ENCODE measurements around the gene TEAD2. TPM values are rescaled to one million over a fixed set of nuclear protein-coding genes. Genes with fewer than 3 reads are reported as not detected.
A peak's percentile ranks its signal among the peaks of the same experiment; 100 is the strongest.

The TEAD2 gene
- total and polyA plus RNA-seq, 10 of the 15 experiments (the other 5 are each of a cell fraction or from before 2014, with no cell fraction given) = 0.04 to 0.26 (median 0.11) TPM; not detected in 3

GRCh38 chr19:49391581-49392399 lies 29.6 kb upstream of the TEAD2 start (continued):
- TF ChIP-seq IKZF1 (conservative IDR thresholded peaks at IDR 0.05) = peak; percentile 61
- TF ChIP-seq MEF2A (IDR thresholded peaks at IDR 0.05; ENCODE audit: insufficient read depth, low read depth, low read length) = no peak
- peak; percentile 91 for TF ChIP-seq NBN (IDR thresholded peaks at IDR 0.05)

- Histone ChIP-seq H3K4me3 (no peak overlapping the region), H3K4me1 (ENCODE audit: control insufficient read depth, insufficient read depth, low read length) (no peaks in the 10 kb centered on the region; the same call in 1 of the 2 replicates), H3K4me2 (ENCODE audit: control insufficient read depth, insufficient read depth) (no peak overlapping the region), H2AFZ (ENCODE audit: control insufficient read depth, low read depth, low read length) (no peak overlapping the region), H3K9ac (ENCODE audit: control insufficient read depth, insufficient read depth, low read length) (no peak overlapping the region), H3K36me3 (ENCODE audit: control insufficient read depth in 2 of 2, insufficient read depth in 2 of 2, low read length in 1 of 2) (no peaks in the 10 kb centered on the region), H3K27ac (ENCODE audit: control insufficient read depth, insufficient read depth) (no peak overlapping the region), H4K20me1 (ENCODE audit: control insufficient read depth, insufficient read depth) (no peaks in the 10 kb centered on the region), H3K27me3 (replicated peaks in 1 of 2; ENCODE audit: control insufficient read depth in 2 of 2, insufficient read depth in 2 of 2, low read length in 1 of 2) (no peaks in the 10 kb centered on the region), H3K9me3 (replicated peaks; ENCODE audit: control insufficient read depth, insufficient read depth, low read length) (no peaks in the 10 kb centered on the region), H3K79me2 (ENCODE audit: control insufficient read depth, insufficient read depth, low read length) (no peaks in the 10 kb centered on the region)
- CTCF ChIA-PET = interaction anchor here (0.6 to 5.7 kb wide), 38 partner anchors 10 to 293 kb away, joined by 3 to 68 read pairs (median 5); partner anchors contain the start of genes FLT3LG, GFY and PIH1D1
- RAD21 ChIA-PET (ENCODE audit: unreplicated experiment) = interaction anchor here (0.7 to 3.0 kb wide), 20 partner anchors 10 to 164 kb away, joined by 3 to 23 read pairs (median 4); partner anchors contain the start of genes FLT3LG and PIH1D1
- DNase-seq (ENCODE audit: low read depth, low spot score) (no peak), FAIRE-seq (no peak), ATAC-seq (peak; percentile 60)
- in situ Hi-C loops (cut with MboI) (loop anchor here (5.0 kb wide), 1 partner anchor 46 kb away; no protein-coding TSS in a partner anchor), intact Hi-C loops (cut with micrococcal nuclease; ENCODE audit: unreplicated experiment) (no loop called here)
- no TSS peak for BruUV-seq (replicated peaks)
- WGBS (ENCODE audit: insufficient coverage, insufficient replicate concordance, low lambda C conversion rate, missing lambda C conversion rate) = 1% methylated on average over 9 of the region's 9 CpGs
- POLR2A ChIA-PET = interaction anchor here (0.5 to 2.0 kb wide), 6 partner anchors 43 to 264 kb away, joined by 3 to 5 read pairs (median 4); partner anchors contain the start of gene PIH1D1
- SMC1A ChIA-PET (ENCODE audit: uncharacterized antibody, unreplicated experiment) = interaction anchor here (0.6 to 2.9 kb wide), 18 partner anchors 13 to 165 kb away, joined by 3 to 15 read pairs (median 5); partner anchors contain the start of genes CD37, FLT3LG and PIH1D1
- TF ChIP-seq EED (IDR thresholded peaks at IDR 0.05; ENCODE audit: low read depth) (no peak), RUNX3 (IDR thresholded peaks at IDR 0.05; ENCODE audit: low read length) (no peak), RAD51 (IDR thresholded peaks at IDR 0.05) (no peak), NR2F1 (conservative IDR thresholded peaks at IDR 0.05) (no peak), CBX3 (IDR thresholded peaks at IDR 0.05; ENCODE audit: borderline replicate concordance, low read depth) (no peak), NFYB (IDR thresholded peaks at IDR 0.05; ENCODE audit: insufficient read depth, low read depth, low read length) (no peak), FOXM1 (IDR thresholded peaks at IDR 0.05; ENCODE audit: low read depth, low read length) (no peak), ZBTB40 (IDR thresholded peaks at IDR 0.05; ENCODE audit: borderline replicate concordance) (no peak), ATF2 (IDR thresholded peaks at IDR 0.05; ENCODE audit: low read length) (no peak), PML (IDR thresholded peaks at IDR 0.05; ENCODE audit: low read length) (no peak), DPF2 (IDR thresholded peaks at IDR 0.05) (no peak), EP300 (IDR thresholded peaks at IDR 0.05; ENCODE audit: borderline replicate concordance in 1 of 2, control insufficient read depth in 1 of 2, low read depth in 2 of 2, low read length in 2 of 2) (no peak), SPI1 (IDR thresholded peaks at IDR 0.05; ENCODE audit: borderline replicate concordance, insufficient read depth, low read depth, low read length) (no peak)
Measured at GRCh38 chr19:49390929-49391359, 28.7 kb upstream of the TEAD2 start.
